GM21528 (cell line): Measurements from ENCODE around the gene KDSR.

Source experiments
- ATAC-seq: cut with Tn5 transposase; IDR thresholded peaks from one replicate; pipeline ENCODE4 v1.9.1; 2021; ENCODE audit warnings: mild to moderate bottlenecking, moderate library complexity; ENCODE audit not compliant: unreplicated experiment, low FRiP score

The KDSR gene

GRCh38 chr18:63322908-63323634 is 43.9 kb downstream of the KDSR start:
- no peak for ATAC-seq

GRCh38 chr18:63322206-63322605 is 44.8 kb downstream of the KDSR start:
- no peak for ATAC-seq

- no peak for ATAC-seq
Observed at GRCh38 chr18:63321291-63321690, 45.7 kb downstream of the KDSR start.

GRCh38 chr18:63320975-63321265 is 46.1 kb downstream of the KDSR start:
- ATAC-seq, result no peak

- ATAC-seq, result peak; percentile 67
Observed at GRCh38 chr18:63320123-63320974, 46.7 kb downstream of the KDSR start.

- peak; percentile 21 for ATAC-seq
Observed at GRCh38 chr18:63319383-63320122, 47.5 kb downstream of the KDSR start, which contains the start of gene BCL2. TSS of gene BCL2 (minus strand) at chr18:63319769.

GRCh38 chr18:63318889-63319382 is 48.1 kb downstream of the KDSR start:
- no peak for ATAC-seq

- ATAC-seq, result peak; percentile 40
Observed at GRCh38 chr18:63317982-63318888, 48.8 kb downstream of the KDSR start.

- no peak for ATAC-seq
Observed at GRCh38 chr18:63317556-63317946, 49.5 kb downstream of the KDSR start.

GRCh38 chr18:63316612-63317555 is 50.1 kb downstream of the KDSR start:
- ATAC-seq, result no peak

GRCh38 chr18:63315876-63316275 is 51.1 kb downstream of the KDSR start:
- ATAC-seq, result no peak

GRCh38 chr18:63315131-63315662 is 51.8 kb downstream of the KDSR start:
- ATAC-seq, result no peak

- no peak for ATAC-seq
Observed at GRCh38 chr18:63314062-63314790, 52.8 kb downstream of the KDSR start.

GRCh38 chr18:63313396-63313917 is 53.5 kb downstream of the KDSR start:
- ATAC-seq, result no peak

GRCh38 chr18:63312737-63313395 is 54.1 kb downstream of the KDSR start:
- ATAC-seq, result peak; percentile 33

- no peak for ATAC-seq
Observed at GRCh38 chr18:63312019-63312409, 55.0 kb downstream of the KDSR start.
